HEK293 (cell line): ENCODE results near the gene NME3.

ENCODE experiments used
- GFI1B ChIP-seq: fragments of 450-650 bp; formaldehyde crosslinking; IDR thresholded peaks from 2 replicates; pipeline ENCODE4 v1.5.1; 2016; ENCODE audit warnings: missing biosample characterization, missing genetic modification characterization
- ZBTB21 ChIP-seq: fragments of 450-650 bp; formaldehyde crosslinking; IDR thresholded peaks from 2 replicates; pipeline ENCODE4 v1.5.1; 2017; ENCODE audit warnings: missing biosample characterization, missing genetic modification characterization
- TF ChIP-seq, protein P1 (sequence below): fragments of 450-650 bp; formaldehyde crosslinking; IDR thresholded peaks from 2 replicates; pipeline ENCODE4 v1.5.1; 2016; ENCODE audit warnings: missing biosample characterization, missing genetic modification characterization

DNA sequence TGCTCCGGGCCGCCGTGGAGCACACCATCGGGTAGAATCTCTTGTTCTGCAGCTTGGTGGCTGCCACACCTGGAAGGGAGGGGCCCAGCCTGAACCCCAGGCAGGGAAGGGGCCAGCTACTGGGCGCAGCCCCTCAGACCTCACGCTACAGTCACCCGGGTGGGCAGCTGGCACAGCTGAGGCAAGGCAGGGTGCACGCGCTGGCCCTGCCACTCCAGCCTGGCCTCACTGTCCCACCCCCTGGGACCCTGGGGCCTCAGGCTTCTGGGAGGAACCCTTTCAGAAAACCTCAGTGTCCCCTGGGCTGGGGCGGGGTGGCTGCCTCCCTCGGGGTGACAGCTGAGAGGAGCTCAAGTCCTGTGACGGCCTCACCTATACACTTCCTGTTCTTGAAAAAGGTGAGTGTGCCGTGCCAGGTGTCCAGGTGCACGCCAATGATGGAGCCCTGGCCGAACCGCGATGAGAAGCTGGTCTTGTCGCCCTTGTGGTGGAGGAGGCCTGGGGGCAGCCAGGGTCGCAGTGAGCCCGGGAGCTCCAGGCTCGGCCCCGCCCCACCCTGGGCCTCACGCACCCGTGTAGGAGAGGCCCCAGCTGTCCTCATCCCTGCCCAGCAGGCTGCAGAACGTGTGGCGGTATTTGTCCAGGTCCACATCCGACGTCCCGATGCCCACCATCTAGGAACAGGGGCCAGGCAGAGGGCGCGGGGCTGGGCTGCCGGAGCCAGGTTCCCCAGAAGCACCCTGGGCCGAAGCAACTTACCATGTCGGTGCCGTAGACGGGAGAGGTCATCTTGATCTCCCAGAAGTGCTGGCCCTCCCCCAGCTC, 6.2 kb upstream of the NME3 start:
- TF ChIP-seq ZBTB21 = no peak
- no peak for TF ChIP-seq GFI1B (tag by site-specific recombination)
- TF ChIP-seq, protein P1, sequence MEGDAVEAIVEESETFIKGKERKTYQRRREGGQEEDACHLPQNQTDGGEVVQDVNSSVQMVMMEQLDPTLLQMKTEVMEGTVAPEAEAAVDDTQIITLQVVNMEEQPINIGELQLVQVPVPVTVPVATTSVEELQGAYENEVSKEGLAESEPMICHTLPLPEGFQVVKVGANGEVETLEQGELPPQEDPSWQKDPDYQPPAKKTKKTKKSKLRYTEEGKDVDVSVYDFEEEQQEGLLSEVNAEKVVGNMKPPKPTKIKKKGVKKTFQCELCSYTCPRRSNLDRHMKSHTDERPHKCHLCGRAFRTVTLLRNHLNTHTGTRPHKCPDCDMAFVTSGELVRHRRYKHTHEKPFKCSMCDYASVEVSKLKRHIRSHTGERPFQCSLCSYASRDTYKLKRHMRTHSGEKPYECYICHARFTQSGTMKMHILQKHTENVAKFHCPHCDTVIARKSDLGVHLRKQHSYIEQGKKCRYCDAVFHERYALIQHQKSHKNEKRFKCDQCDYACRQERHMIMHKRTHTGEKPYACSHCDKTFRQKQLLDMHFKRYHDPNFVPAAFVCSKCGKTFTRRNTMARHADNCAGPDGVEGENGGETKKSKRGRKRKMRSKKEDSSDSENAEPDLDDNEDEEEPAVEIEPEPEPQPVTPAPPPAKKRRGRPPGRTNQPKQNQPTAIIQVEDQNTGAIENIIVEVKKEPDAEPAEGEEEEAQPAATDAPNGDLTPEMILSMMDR (tag by site-specific recombination) = no peak
